DND-41 (cell line): ENCODE measurements around the gene TSHZ1.

ENCODE experiments used
- ATAC-seq: fragments of 200-7000 bp; cut with Tn5 transposase; 3 replicates; pipeline ENCODE4 v1.9.1; 2021; ENCODE audit warnings: low read depth; ENCODE audit not compliant: insufficient read depth
- DNase-seq: peaks from one replicate; pipeline ENCODE4 v3.0.0-alpha.2; 2020
- H2AFZ ChIP-seq: 2 replicates; pipeline ENCODE4 v1.6.0; 2012; ENCODE audit warnings: low read depth, low read length
- H3K27ac ChIP-seq: 2 replicates; pipeline ENCODE4 v1.5.1; 2012; ENCODE audit warnings: low read length, inconsistent platforms
- H3K27me3 ChIP-seq: fragments of 200-600 bp; sonication (generic); 2 replicates; pipeline ENCODE4 v1.6.0; 2012; ENCODE audit warnings: low read length, mild to moderate bottlenecking, inconsistent platforms; ENCODE audit not compliant: insufficient read depth, poor library complexity
- H3K36me3 ChIP-seq: 2 replicates; pipeline ENCODE4 v1.5.1; 2012; ENCODE audit warnings: low read length, inconsistent platforms; ENCODE audit not compliant: insufficient read depth
- H3K4me1 ChIP-seq: 2 replicates; pipeline ENCODE4 v1.5.1; 2012; ENCODE audit warnings: mild to moderate bottlenecking, low read length; ENCODE audit not compliant: insufficient read depth
- H3K4me2 ChIP-seq: 2 replicates; pipeline ENCODE4 v1.6.0; 2012; ENCODE audit warnings: mild to moderate bottlenecking, moderate library complexity, low read length, inconsistent platforms; ENCODE audit not compliant: insufficient read depth
- H3K4me3 ChIP-seq, 2 experiments: fragments of 200-600 bp in 1 of 2; shearing (Covaris generic) in 1 of 2; 2 replicates each; pipeline ENCODE4 v1.5.1; 2012 to 2016; ENCODE audit warnings: inconsistent platforms in 2 of 2, low read length in 2 of 2, mild to moderate bottlenecking in 2 of 2, low read depth in 1 of 2, moderate library complexity in 1 of 2
- H3K79me2 ChIP-seq: 2 replicates; pipeline ENCODE4 v1.6.0; 2012; ENCODE audit warnings: low read length, inconsistent platforms; ENCODE audit not compliant: insufficient read depth
- H3K9ac ChIP-seq: 2 replicates; pipeline ENCODE4 v1.6.0; 2012; ENCODE audit warnings: low read depth, mild to moderate bottlenecking, inconsistent platforms, low read length, moderate library complexity
- H3K9me3 ChIP-seq: 2 replicates; pipeline ENCODE4 v1.5.1; 2012; ENCODE audit warnings: low read length, moderate library complexity, mild to moderate bottlenecking, inconsistent platforms; ENCODE audit not compliant: insufficient read depth, severe bottlenecking
- H4K20me1 ChIP-seq: 2 replicates; pipeline ENCODE4 v1.6.0; 2012; ENCODE audit warnings: low read length; ENCODE audit not compliant: insufficient read depth
- EZH2 ChIP-seq: IDR thresholded peaks from 3 replicates; pipeline ENCODE4 v1.6.1; 2012; ENCODE audit warnings: borderline replicate concordance, low read depth, mild to moderate bottlenecking, moderate library complexity, low read length, inconsistent platforms; ENCODE audit not compliant: severe bottlenecking
- TF ChIP-seq, protein P1 (sequence below): IDR thresholded peaks from 2 replicates; pipeline ENCODE4 v1.5.1; 2012; ENCODE audit warnings: borderline replicate concordance, low read length, moderate library complexity, mild to moderate bottlenecking; ENCODE audit not compliant: poor library complexity, severe bottlenecking; ENCODE audit errors: extremely low read depth

TSHZ1 gene

DNA sequence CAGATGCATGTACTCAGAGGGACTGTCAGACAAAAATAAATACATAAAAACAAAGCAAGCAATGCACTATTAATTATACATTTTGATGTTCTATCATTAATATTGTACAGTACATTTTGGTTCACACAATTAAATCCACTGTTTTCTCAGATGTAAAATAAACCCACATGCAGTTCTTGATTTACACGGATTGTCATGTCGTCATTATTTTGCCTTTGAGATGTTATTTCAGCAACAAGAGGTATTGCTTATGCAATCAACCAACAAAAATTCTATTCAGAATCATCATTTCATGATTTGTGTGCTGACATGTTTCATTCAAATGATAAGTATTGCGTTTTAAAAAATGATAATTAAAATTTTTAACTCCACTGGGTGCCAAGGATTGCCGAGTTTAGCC is 79.2 kb downstream of the TSHZ1 start:
- Histone ChIP-seq H3K27me3 (no peaks in the 10 kb centered on the region), H3K27ac (no peak overlapping the region), H3K9me3 (no peaks in the 10 kb centered on the region), H3K4me1 (no peaks in the 10 kb centered on the region), H4K20me1 (peaks cover 20% of the 10 kb centered on the region; the same call in 1 of the 2 replicates), H3K9ac (no peak overlapping the region), H3K4me3 (no peak overlapping the region), H3K79me2 (0 out of 2 replicates have a peak, but pooled peaks cover 3% of the 10 kb centered on the region), H3K36me3 (peaks cover 42% of the 10 kb centered on the region), H3K4me2 (no peak overlapping the region), H2AFZ (no peak overlapping the region)
- DNase-seq (no peak), ATAC-seq (no peak)
- TF ChIP-seq, protein P1, sequence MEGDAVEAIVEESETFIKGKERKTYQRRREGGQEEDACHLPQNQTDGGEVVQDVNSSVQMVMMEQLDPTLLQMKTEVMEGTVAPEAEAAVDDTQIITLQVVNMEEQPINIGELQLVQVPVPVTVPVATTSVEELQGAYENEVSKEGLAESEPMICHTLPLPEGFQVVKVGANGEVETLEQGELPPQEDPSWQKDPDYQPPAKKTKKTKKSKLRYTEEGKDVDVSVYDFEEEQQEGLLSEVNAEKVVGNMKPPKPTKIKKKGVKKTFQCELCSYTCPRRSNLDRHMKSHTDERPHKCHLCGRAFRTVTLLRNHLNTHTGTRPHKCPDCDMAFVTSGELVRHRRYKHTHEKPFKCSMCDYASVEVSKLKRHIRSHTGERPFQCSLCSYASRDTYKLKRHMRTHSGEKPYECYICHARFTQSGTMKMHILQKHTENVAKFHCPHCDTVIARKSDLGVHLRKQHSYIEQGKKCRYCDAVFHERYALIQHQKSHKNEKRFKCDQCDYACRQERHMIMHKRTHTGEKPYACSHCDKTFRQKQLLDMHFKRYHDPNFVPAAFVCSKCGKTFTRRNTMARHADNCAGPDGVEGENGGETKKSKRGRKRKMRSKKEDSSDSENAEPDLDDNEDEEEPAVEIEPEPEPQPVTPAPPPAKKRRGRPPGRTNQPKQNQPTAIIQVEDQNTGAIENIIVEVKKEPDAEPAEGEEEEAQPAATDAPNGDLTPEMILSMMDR: no peak
- TF ChIP-seq EZH2: no peak

DNA sequence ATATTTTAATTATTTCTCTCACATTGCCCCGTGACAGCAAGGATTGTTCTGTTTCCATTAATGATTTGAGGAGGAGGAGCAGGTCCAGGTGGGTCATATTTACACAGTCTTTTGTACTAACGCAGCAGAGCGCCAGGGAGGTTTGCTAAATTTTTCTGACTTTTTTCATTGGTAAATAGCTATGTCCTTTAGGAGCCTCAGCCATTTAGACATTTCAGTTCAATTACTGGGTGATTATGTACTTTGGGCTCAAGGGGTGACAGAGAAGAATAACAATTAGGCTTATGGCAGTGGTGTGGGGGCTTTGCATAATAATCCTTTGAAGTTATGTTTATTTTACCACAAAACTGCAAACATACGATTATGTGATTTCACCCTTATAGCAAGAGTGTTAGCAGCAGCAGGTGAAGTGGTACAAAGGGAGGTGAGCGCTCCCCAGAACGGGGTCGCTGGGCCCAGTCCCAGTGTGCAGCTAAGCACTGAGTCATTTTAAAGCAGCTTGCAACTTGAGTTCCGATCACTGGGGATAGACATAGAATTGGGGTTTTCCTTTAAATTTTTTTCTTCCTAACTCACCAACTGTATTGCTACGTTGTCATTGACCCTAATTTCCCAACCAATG is 80.3 kb downstream of the TSHZ1 start:
- Histone ChIP-seq H3K9me3 (no peaks in the 10 kb centered on the region), H3K9ac (no peak overlapping the region), H4K20me1 (peaks cover 17% of the 10 kb centered on the region; the same call in 1 of the 2 replicates), H3K4me2 (no peak overlapping the region), H2AFZ (no peak overlapping the region), H3K4me1 (no peaks in the 10 kb centered on the region), H3K4me3 (no peak overlapping the region), H3K27ac (no peak overlapping the region), H3K79me2 (0 out of 2 replicates have a peak, but pooled peaks cover 2% of the 10 kb centered on the region), H3K36me3 (peaks cover 32% of the 10 kb centered on the region), H3K27me3 (no peaks in the 10 kb centered on the region)
- TF ChIP-seq, protein P1: no peak
- no peak for TF ChIP-seq EZH2
- ATAC-seq (no peak), DNase-seq (no peak)

DNA sequence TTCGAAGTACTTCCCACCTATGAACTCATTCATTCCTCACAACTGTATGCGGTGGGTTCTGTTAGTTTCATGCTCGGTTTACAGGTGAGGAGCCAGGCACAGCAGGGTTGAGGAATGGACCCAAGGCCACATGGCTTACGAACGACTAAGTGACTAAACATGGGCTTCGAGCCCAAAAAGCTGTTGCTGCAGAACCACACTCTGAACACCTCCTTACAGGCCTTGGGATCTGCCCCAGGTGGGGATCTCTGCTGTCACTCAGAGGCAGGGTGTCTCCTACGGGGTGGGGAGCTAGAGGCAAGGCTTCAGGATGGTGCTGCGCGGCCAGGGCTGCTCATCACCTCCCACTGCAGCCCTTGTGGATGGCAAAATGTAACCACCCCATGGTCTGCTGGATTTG is 80.9 kb downstream of the TSHZ1 start:
- no peak overlapping the region for H3K4me2 ChIP-seq
- H3K27ac ChIP-seq: no peak overlapping the region
- peak; percentile 39; the same call in 1 of the 3 replicates for ATAC-seq
- H3K79me2 ChIP-seq: no peaks in the 10 kb centered on the region
- H4K20me1 ChIP-seq: peaks cover 14% of the 10 kb centered on the region; the same call in 1 of the 2 replicates
- H3K27me3 ChIP-seq: no peaks in the 10 kb centered on the region
- no peaks in the 10 kb centered on the region for H3K4me1 ChIP-seq
- H3K4me3 ChIP-seq: no peak overlapping the region
- H3K36me3 ChIP-seq: peaks cover 26% of the 10 kb centered on the region
- no peak overlapping the region for H3K9ac ChIP-seq
- H3K9me3 ChIP-seq: no peaks in the 10 kb centered on the region
- no peak overlapping the region for H2AFZ ChIP-seq
- no peak for DNase-seq
- TF ChIP-seq, protein P1: no peak
- no peak for TF ChIP-seq EZH2
